NOMO-1 (cell line): ENCODE results near the gene CAND2.

ENCODE experiments used
- DNase-seq, 2 experiments: peaks; one replicate each; lab custom pipeline; 2025; ENCODE audit not compliant: unreplicated experiment in 2 of 2; lab: John Stamatoyannopoulos, UW

CAND2 gene

GRCh38 chr3:12799525-12800440, 3.3 kb downstream of the CAND2 start:
- no peak for DNase-seq

GRCh38 chr3:12803371-12803770, 6.9 kb downstream of the CAND2 start:
- DNase-seq: no peak

- DNase-seq: no peak
Measured at GRCh38 chr3:12807066-12807465, 10.6 kb downstream of the CAND2 start.

- DNase-seq: no peak
Measured at GRCh38 chr3:12807601-12808359, 11.3 kb downstream of the CAND2 start.

- no peak for DNase-seq
Measured at GRCh38 chr3:12808587-12808986, 12.1 kb downstream of the CAND2 start.

- no peak for DNase-seq
Measured at GRCh38 chr3:12809001-12809400, 12.5 kb downstream of the CAND2 start.

- DNase-seq: no peak
Measured at GRCh38 chr3:12809435-12809834, 13.0 kb downstream of the CAND2 start.

GRCh38 chr3:12810013-12810780, 13.7 kb downstream of the CAND2 start:
- DNase-seq: peak; percentile 86 to 94

- no peak for DNase-seq
Measured at GRCh38 chr3:12810961-12811360, 14.5 kb downstream of the CAND2 start.

GRCh38 chr3:12812812-12813211, 16.3 kb downstream of the CAND2 start:
- DNase-seq: no peak

- no peak for DNase-seq
Measured at GRCh38 chr3:12813967-12814366, 17.5 kb downstream of the CAND2 start.

GRCh38 chr3:12815078-12815477, 18.6 kb downstream of the CAND2 start:
- DNase-seq: no peak

- DNase-seq: no peak
Measured at GRCh38 chr3:12815719-12816118, 19.2 kb downstream of the CAND2 start.

- DNase-seq: no peak
Measured at GRCh38 chr3:12816521-12817342, 20.3 kb downstream of the CAND2 start.

GRCh38 chr3:12817343-12817710, 20.8 kb downstream of the CAND2 start:
- DNase-seq: no peak

GRCh38 chr3:12818273-12818672, 21.8 kb downstream of the CAND2 start:
- DNase-seq: no peak

- DNase-seq: no peak
Measured at GRCh38 chr3:12818773-12819172, 22.3 kb downstream of the CAND2 start.

GRCh38 chr3:12822725-12823373, 26.4 kb downstream of the CAND2 start:
- DNase-seq: no peak

- DNase-seq: no peak
Measured at GRCh38 chr3:12824299-12824698, 27.8 kb downstream of the CAND2 start.

GRCh38 chr3:12825156-12825555, 28.7 kb downstream of the CAND2 start:
- no peak for DNase-seq
